Measurements from ENCODE around the gene ZNF85.
"Not testable (repeated sequence)": the region's sequence is repeated elsewhere in the genome, so short reads cannot be mapped to it uniquely, and the experiment has no call there.

ZNF85 gene

DNA sequence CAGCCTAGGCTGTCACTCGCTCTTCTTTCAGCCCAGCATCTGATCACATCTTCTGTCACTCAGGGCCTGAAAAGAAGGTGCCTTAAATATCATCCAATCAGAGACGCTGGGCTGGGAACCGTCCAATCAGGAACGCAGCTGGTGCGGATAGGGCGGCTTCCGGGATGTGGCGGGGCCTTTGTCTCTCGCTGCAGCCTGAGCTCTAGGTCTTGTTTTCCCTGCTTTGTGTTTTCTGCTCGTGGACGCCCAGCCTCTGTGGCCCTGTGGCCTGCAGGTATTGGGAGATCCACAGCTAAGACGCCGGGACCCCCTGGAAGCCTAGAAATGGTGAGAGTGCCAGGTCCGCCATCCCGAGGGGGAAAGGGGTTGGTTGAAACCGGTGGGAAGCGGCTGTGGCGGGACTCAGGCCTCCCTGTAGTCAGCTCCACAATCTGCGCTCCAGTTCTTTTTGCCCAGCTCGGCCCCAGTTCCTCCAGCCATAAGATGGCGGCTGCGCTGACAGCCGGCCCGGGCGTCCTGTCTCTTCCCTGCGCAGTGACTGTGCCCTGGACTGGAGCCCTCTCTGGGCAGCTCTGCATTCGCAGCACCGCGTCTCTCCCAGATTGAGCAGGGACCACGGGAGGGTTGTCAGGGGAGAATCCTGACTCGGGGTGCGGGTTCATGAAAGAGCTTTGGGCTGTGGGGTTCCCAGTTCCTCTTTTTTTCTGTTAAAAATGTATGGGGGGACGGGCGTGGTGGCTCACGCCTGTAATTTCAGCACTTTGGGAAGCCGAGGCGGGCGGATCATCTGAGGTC, at the start of gene ZNF85:
TSS of gene ZNF85 (plus strand) at position 175 of the 795 bp plus-strand sequence. CDS start at position 325, 150 bp downstream.
- Histone ChIP-seq H3K27ac (peak within 1 kb of the TSS; percentile 77 to 86), H3K4me3 (peak within 1 kb of the TSS; percentile 78)
- TF ChIP-seq, protein P1, sequence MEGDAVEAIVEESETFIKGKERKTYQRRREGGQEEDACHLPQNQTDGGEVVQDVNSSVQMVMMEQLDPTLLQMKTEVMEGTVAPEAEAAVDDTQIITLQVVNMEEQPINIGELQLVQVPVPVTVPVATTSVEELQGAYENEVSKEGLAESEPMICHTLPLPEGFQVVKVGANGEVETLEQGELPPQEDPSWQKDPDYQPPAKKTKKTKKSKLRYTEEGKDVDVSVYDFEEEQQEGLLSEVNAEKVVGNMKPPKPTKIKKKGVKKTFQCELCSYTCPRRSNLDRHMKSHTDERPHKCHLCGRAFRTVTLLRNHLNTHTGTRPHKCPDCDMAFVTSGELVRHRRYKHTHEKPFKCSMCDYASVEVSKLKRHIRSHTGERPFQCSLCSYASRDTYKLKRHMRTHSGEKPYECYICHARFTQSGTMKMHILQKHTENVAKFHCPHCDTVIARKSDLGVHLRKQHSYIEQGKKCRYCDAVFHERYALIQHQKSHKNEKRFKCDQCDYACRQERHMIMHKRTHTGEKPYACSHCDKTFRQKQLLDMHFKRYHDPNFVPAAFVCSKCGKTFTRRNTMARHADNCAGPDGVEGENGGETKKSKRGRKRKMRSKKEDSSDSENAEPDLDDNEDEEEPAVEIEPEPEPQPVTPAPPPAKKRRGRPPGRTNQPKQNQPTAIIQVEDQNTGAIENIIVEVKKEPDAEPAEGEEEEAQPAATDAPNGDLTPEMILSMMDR (IDR thresholded peaks at IDR 0.05) = no peak
- peak; percentile 92 for DNase-seq (ENCODE audit: low spot score)

DNA sequence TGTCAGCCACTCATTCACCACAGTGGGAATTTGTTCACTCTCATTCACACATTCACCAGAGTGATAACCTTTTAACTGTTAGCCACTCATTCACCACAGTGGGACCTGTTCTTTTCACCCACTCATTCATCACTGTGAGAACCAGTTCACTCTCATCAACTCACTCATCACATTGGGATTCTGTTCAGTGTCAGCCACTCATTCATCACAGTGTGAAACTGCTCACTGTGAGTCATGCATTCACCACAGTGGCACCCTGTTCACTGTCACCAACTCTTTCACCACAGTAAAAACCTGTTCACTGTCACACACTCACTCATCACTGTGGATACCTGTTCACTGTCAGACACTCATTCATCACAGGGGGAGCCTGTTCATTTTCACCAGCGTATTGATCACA, 43.5 kb upstream of the ZNF85 start:
- TF ChIP-seq, protein P1 (IDR thresholded peaks at IDR 0.05) = no peak
- Histone ChIP-seq H3K4me3 (no peak overlapping the region), H3K27ac (no peak overlapping the region)
- DNase-seq (ENCODE audit: low spot score) = no peak

DNA sequence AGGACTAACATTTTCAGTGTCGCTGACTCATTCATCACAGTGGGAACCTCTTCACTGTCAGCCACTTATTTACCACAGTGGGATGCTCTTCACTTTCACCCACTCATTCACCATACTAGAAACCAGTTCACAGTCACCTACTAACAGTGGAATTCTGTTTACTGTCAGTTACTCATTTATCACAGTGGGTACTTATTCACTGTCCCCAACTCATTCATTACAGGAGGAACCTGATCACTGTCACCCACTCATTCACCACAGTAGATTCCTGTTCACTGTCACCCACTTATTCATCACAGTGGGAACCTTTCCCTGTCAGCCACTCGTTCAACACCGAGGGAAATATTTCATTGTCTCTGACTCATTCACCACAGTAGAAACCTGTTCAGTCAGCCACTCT, 10.1 kb upstream of the ZNF85 start:
- TF ChIP-seq, protein P1 (IDR thresholded peaks at IDR 0.05) = no peak
- no peak overlapping the region for H3K27ac ChIP-seq
- H3K4me3 ChIP-seq = no peak overlapping the region
- no peak for DNase-seq (ENCODE audit: low spot score)

DNA sequence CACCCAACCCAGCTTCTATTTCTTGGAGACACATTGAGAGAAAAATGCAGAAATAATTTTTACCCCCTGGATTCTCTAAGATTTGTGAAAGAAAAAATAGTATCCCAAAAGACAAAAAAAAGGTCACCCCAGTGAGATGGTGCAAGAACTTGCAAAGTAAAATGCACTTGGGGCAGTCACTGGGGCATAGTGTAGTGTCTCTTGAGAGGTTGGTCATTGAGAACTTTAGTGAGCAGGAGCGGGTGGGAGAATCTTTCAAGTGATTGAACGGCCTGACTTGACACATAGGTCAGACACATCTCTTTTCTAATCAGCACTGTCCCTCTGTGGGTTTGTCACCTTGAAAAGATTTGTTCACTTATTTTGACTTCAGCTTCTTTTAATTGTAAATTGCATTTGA, 2.4 kb downstream of the ZNF85 start:
- no peak for DNase-seq (ENCODE audit: low spot score)
- no peak overlapping the region for H3K27ac ChIP-seq
- TF ChIP-seq, protein P1 (IDR thresholded peaks at IDR 0.05) = no peak
- no peak overlapping the region for H3K4me3 ChIP-seq

DNA sequence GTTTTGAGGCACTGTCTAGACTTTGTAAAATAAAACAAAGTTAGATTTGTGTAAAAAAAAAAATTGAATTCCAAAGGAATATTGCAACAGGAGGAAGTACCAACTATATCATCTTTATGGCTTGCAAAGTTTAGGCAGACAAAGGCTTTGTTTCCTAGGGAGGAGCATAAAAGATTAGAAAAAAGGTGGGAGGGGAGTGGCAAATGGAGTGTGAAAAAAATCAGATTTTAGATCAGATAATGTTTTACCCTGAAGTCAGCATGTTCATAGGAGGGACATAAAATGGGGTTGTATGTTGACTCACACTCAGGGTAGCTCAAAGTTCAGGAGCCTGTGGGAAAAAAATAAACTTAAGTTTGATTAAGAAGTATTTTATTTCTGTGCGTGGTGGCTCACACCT, 3.7 kb downstream of the ZNF85 start:
- DNase-seq (ENCODE audit: low spot score) = no peak
- Histone ChIP-seq H3K4me3 (no peak overlapping the region), H3K27ac (no peak overlapping the region)
- TF ChIP-seq, protein P1 (IDR thresholded peaks at IDR 0.05) = no peak

DNA sequence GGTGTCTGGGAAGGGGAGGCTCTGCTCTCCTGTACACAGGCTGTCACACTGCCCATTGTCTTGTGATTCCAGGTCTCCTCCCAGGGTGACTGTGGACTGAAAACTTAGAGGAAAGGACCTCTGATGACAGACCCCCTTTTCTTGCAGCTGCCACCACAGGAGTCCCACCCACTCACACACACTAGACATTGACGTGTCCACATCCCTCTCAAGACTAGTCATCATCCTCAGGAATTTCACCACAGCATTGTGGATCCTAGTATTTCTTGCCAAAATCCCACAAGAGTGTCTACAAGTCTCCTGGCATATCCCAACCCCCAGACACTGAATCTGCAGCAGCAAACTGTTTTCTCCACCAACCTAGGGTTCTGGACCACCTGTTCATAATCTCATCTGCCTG, 5.3 kb downstream of the ZNF85 start:
- DNase-seq (ENCODE audit: low spot score) = no peak
- TF ChIP-seq, protein P1 (IDR thresholded peaks at IDR 0.05) = no peak
- Histone ChIP-seq H3K4me3 (no peak overlapping the region), H3K27ac (no peak overlapping the region)

DNA sequence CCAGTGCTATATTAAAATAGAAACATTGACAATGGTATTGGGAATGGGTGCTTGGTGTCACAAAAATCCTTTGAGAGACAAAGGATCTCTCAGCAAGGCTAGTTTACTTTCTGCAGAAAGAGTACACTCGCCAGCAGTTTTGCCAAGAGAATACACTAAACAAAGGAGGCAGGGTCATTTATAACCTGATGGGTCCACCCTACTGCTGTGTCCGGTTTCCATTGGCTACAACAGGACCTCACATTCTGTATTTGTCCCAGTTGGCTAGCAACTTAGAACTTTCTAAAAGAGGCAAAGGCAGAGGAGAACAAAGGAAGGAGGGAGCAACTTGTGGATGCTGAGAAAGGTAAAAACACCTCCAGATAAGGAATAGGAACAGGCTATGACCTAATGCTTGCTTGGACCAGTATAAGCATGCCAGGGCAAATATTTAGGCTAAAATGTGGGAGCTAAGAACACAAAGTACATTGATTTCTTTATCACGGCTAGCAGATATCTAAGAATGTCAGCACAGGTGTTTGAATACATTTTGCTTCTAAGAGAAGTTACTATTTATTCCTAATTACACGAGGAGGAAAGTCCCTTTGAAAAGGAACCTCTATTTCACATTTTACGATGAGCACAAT, 13.4 kb downstream of the ZNF85 start:
- DNase-seq (ENCODE audit: low spot score); H3K4me3 ChIP-seq; H3K27ac ChIP-seq: not testable (repeated sequence)

DNA sequence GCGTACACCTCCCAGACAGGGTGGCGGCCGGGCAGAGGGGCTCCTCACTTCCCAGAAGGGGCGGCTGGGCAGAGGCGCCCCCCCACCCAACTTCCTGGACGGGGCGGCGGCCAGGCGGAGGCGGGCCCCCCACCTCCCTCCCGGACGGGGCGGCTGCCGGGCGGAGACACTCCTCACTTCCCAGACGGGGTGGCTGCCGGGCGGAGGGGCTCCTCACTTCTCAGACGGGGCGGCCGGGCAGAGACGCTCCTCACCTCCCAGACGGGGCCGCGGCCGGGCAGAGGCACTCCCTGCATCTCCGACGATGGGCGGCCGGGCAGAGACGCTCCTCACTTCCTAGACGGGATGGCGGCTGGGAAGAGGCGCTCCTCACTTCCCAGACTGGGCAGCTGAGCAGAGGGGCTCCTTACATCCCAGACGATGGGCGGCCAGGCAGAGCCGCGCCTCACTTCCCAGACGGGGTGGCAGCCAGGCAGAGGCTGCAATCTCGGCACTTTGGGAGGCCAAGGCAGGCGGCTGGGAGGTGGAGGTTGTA, 29.6 kb downstream of the ZNF85 start:
- not testable (repeated sequence) for H3K4me3 ChIP-seq; H3K27ac ChIP-seq; DNase-seq (ENCODE audit: low spot score)

All from coronary artery (tissue), 2 donors.